ENCODE data around the gene FAM13A.

DNA sequence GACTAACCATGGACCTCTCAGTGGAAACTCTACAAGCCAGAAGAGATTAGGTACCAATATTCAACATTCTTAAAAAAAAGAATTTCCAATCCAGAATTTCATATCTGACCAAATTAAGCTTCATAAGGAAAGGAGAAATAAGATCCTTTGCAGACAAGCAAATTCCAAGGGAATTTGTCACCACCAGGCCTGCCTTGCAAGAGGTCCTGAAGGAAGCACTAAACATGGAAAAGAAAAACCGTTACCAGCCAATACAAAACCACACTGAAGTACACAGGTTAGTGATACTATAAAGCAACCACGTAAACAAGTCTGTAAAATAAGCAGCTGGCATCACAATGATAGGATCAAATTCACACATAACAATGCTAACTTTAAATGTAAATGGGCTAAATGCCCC is 156.6 kb downstream of the FAM13A start:
- no peak for TF ChIP-seq POLR2A (IDR thresholded peaks at IDR 0.05)
- TF ChIP-seq, protein P1, sequence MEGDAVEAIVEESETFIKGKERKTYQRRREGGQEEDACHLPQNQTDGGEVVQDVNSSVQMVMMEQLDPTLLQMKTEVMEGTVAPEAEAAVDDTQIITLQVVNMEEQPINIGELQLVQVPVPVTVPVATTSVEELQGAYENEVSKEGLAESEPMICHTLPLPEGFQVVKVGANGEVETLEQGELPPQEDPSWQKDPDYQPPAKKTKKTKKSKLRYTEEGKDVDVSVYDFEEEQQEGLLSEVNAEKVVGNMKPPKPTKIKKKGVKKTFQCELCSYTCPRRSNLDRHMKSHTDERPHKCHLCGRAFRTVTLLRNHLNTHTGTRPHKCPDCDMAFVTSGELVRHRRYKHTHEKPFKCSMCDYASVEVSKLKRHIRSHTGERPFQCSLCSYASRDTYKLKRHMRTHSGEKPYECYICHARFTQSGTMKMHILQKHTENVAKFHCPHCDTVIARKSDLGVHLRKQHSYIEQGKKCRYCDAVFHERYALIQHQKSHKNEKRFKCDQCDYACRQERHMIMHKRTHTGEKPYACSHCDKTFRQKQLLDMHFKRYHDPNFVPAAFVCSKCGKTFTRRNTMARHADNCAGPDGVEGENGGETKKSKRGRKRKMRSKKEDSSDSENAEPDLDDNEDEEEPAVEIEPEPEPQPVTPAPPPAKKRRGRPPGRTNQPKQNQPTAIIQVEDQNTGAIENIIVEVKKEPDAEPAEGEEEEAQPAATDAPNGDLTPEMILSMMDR (IDR thresholded peaks at IDR 0.05) = no peak

Data from breast epithelium (tissue), 3 donors.